ENCODE data around the gene SWT1.
"Not testable (repeated sequence)": the region's sequence is repeated elsewhere in the genome, so short reads cannot be mapped to it uniquely, and the experiment has no call there.

Gene SWT1

DNA sequence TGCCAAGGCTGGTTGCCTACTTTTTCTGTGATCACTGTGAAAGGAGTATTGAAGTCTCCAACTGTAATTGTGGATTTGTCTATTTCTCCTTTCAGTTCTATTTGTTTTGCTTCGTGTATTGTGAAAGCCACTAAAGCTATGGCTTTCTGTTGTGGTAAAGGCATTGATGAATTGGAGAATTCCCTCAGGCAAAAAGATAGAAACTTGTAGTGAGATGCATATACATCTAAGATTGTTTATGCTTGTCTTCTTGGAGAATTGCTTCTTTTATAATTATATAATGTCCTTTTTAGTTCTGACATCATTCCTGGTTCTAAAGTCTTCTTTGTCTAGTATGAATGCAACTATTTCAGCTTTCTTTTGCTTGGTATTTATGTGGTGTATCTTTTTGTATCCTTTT, 36.8 kb downstream of the SWT1 start:
- no peak for DNase-seq (ENCODE audit: low read depth)

- not testable (repeated sequence) for DNase-seq (ENCODE audit: low read depth)
These were observed 41.7 kb downstream of the SWT1 start for GRCh38 chr1:185198712-185199111.

DNA sequence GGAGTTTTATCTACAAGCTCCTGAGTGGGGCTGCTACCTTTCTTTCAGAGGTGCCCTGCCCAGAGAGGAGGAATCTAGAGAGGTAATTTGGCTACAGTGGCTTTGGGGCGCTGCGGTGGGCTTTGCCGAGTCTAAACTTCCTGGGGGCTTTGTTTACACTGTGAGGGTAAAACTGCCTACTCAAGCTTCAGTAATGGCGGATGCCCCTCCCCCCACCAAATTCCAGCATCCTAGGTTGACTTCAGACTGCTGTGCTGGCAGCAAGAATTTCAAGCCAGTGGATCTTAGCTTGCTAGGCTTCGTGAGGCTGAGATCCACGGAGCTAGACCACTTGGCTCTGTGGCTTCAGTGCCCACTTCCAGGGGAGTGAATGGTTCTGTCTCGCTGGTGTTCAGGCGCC, 43.9 kb downstream of the SWT1 start:
- DNase-seq (ENCODE audit: low read depth), result no peak

DNA sequence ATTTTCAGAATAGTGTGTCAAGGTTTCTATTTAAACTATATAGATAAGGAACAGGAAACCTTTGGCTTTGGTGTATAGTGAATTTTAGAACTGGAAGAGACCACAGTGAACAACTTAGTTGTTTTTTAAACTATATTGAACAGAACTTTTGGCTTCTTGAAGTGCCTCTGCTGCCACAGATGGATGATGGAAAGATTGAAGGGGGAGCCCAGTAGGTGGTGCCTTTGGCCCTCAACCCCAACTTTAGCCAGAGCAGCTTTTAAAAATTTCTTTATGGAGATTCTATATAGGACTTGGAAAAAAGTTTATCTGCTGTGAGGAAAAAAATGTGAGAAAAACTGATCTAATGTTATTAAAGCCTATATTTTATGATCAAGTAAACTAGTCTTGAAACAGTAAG, 50.2 kb downstream of the SWT1 start:
- DNase-seq (ENCODE audit: low read depth), result no peak

GRCh38 chr1:185207980-185208602, 51.1 kb downstream of the SWT1 start:
- DNase-seq (ENCODE audit: low read depth), result no peak

GRCh38 chr1:185208626-185209180, 51.7 kb downstream of the SWT1 start:
- DNase-seq (ENCODE audit: low read depth), result no peak

GRCh38 chr1:185209357-185209756, 52.4 kb downstream of the SWT1 start:
- not testable (repeated sequence) for DNase-seq (ENCODE audit: low read depth)

GRCh38 chr1:185213091-185213490, 56.1 kb downstream of the SWT1 start:
- no peak for DNase-seq (ENCODE audit: low read depth)

DNA sequence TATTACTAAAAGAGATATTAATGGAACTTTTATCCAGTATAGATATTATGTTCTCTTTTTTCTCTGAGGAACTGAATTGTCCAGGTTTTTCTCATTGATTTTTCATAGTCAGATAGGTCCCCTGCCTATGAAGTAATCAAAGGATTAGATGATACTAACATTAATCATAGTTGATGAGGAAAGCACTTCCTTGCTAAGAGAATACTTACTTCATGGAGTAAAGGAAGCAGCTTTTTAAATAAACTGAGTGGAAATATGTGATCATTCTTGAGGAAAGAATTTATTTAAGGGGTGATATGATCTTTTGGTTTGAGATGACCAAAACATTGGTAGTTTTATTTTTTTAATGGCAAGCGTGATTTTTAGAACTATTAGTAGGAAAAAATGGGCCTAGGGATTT, 58.9 kb downstream of the SWT1 start:
- DNase-seq (ENCODE audit: low read depth), result no peak

DNA sequence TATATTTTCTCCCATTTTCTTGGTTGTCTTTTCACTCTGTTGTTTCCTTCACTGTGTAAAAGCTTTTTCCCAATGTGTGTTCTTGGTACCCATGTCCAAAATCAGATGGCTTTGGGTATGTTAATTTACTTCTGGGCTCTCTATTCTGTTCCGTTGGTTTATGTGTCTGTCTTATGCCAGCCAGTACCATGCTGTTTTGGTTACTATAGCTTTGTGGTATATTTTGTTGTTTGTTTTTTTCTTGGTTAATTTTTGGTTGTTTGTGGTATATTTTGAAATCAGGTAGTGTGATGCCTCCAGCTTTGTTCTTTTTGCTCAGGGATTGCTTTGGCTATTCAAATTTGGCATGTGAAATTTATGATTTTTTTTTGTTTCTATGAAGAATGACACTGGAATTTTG, 67.2 kb downstream of the SWT1 start:
- no peak for DNase-seq (ENCODE audit: low read depth)

DNA sequence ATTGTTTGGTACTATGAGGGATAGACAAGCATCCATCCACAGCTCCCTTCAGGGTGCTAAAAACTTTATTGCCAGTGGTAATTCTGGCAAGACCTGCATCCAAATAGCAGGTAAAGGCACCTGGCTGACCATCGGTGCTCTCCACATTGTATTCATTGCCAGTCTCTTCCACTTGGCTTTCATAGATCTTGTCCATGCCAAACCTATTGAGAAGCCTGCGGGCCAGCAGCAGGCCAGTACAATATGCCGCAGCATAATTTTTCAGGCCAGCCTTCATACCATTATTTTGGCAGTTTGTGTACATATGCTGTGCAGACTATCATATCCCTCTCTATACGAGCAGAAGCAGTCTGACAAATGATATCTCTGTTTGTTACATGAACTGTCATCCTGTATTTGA, 70.2 kb downstream of the SWT1 start:
- no peak for DNase-seq (ENCODE audit: low read depth)

- no peak for DNase-seq (ENCODE audit: low read depth)
These were observed 72.0 kb downstream of the SWT1 start for GRCh38 chr1:185228979-185229378.

GRCh38 chr1:185229981-185230380, 73.0 kb downstream of the SWT1 start:
- no peak for DNase-seq (ENCODE audit: low read depth)

DNA sequence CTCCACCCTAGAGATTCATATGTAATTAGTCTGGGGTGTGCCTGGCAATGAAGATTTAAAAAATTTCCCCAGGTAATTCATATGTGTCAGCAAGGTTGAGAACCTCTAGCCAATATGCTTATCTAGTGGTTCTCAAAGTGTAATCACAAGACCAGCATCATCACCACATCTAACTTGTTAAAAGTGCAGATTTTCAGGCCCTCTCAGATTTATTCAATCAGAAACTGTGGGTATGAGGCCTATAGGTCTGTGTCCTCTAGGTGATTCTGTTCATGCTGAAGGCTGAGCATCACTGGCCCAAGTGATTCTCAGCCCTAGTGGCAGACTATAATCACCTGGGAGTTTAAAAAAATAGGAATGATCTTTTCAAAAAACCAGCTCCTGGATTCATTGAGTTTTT, 75.9 kb downstream of the SWT1 start:
- DNase-seq (ENCODE audit: low read depth), result no peak

- DNase-seq (ENCODE audit: low read depth), result not testable (repeated sequence)
These were observed 77.2 kb downstream of the SWT1 start for GRCh38 chr1:185234183-185234582.

GRCh38 chr1:185237176-185237575, 80.2 kb downstream of the SWT1 start:
- not testable (repeated sequence) for DNase-seq (ENCODE audit: low read depth)

GRCh38 chr1:185237661-185238060, 80.7 kb downstream of the SWT1 start:
- DNase-seq (ENCODE audit: low read depth), result no peak

DNA sequence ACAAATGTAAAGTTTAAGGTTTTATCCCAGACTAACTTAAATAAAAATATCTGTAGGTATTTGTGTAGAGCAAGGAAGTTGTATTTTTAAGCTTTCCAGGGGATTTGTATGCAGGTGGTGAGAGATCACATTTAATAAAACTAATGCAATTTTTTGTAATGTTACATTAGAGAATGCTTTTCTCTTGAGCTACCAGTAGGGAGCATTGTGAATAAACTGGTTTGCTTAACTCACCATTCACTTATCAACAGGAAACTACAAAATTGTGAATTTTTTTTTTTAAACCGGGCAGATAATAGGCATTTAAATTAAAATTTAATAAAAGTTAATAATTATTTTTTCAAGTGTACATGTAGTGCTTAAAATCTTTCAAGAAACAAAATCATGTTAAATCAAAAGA, 81.5 kb downstream of the SWT1 start:
- DNase-seq (ENCODE audit: low read depth), result no peak

- no peak for DNase-seq (ENCODE audit: low read depth)
These were observed 82.9 kb downstream of the SWT1 start for GRCh38 chr1:185239861-185240260.

DNA sequence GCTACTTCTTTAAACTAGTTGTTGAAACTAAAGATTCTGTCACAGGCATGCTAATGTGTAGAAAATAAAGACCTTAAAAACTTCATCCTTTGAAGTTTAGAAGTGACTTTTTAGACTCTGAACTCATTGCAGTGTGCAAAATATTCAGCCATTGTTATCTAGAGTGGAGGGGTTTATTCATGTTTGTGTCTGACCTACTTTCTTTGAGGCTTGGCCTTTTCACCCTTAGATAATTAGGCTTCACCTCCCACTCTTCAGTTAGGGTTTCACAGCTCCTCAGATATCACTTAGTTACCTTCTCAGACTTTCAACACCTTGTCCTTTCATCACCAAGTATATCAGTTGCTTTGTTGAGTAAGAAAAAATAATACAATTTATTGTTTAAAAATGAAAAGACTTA, 84.2 kb downstream of the SWT1 start:
- no peak for DNase-seq (ENCODE audit: low read depth)

DNA sequence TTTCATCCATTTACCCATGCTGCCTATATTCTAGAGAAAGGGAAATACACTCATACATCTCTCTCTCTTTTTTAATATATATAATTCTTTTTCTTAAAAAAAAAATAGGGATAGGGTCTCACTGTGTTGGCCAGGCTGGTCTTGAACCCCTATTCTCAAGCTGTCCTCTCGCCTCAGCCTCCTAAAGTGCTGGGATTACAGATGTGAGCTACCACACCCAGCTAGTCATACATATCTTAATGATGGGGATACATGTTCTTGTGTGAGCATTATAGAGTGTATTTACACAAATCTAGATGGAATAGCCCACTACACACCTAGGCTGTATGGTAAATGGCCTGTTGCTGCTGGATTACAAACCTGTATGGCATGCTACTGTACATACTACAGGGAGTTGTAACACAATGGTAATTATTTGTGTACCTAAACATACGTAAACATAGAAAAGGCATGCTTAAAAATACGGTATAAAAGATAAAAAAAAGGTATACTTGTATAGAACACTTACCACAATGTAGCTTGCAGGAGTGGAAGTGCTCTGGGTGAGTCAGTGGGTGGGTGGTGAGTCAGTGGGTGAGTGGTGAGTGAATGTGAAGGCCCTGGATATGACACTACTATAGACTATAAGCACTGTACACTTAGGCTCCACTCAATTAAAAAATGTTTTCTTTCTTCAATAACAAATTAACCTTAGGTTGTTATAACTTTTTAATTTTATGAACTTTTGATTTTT, 87.2 kb downstream of the SWT1 start:
- DNase-seq (ENCODE audit: low read depth), result peak; percentile 49

DNA sequence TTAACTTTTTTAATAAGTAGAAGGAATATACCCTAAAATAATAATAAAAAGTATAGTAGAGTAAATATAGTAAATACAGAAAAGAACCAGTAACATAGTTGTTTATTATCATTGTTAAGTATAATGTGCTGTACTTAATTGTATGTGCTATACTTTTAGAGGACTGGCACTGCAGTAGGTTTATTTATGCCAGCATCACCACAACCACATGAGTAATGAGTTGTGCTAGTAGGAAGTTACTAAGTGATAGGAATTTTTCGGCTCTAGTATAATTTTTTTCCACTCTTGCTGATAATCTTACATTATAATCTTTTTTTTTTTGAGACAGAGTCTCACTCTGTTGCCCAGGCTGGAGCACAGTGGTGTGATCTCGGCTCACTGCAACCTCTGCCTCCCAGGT, 88.5 kb downstream of the SWT1 start:
- no peak for DNase-seq (ENCODE audit: low read depth)

DNA sequence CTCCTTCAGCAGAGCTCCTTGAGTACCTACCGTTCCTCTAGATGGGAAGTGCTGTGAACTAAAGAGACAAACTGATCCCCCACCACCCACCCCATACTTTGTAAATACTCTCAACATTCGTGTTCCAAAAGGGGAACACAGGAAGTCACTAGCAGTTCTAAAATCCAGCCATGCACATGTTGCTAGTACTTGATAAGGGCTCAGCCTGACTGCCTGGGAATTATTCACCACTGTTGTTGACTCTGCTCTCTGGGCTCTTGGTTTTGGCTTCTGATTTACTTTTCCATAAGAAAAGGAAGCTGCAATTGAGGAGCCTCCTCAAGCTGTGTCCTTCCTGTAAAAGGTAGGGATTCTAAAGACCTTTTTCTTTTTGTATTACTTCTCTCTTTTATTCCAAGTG, 92.6 kb downstream of the SWT1 start:
- DNase-seq (ENCODE audit: low read depth), result no peak

DNA sequence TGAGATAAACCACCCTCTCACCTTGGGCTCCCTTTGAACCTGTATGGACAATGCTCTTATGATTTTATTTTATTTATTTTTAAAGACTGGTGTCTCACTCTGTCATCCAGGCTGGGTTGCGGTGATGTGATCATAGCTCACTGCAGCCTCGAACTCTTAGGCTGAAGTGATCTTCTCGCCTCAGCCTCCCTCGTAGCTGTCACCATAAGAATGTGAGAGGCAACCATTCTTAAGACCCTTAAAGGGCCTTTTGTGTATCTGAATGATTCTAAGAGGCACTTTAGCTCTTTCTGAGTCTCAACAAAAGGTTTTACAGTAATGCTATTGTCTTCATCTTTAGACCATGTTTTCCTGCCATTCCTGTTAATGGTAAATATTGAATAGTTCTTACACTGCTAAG, 93.1 kb downstream of the SWT1 start:
- no peak for DNase-seq (ENCODE audit: low read depth)
